RCC 7860 (cell line): ENCODE data around the gene PPFIA2.

ENCODE experiments used
- DNase-seq: peaks from one replicate; pipeline ENCODE4 v3.0.0-alpha.2; 2015; ENCODE audit warnings: low spot score
- FAIRE-seq: peaks from 2 replicates; lab custom pipeline; 2012; peaks lifted over from hg19 to GRCh38; lab: Jason Lieb, UNC

Gene PPFIA2

GRCh38 chr12:81465191-81465590, 294.0 kb downstream of the PPFIA2 start:
- FAIRE-seq (no peak), DNase-seq (no peak)

GRCh38 chr12:81461163-81461562, 298.0 kb downstream of the PPFIA2 start:
- no peak for DNase-seq
- no peak for FAIRE-seq

DNA sequence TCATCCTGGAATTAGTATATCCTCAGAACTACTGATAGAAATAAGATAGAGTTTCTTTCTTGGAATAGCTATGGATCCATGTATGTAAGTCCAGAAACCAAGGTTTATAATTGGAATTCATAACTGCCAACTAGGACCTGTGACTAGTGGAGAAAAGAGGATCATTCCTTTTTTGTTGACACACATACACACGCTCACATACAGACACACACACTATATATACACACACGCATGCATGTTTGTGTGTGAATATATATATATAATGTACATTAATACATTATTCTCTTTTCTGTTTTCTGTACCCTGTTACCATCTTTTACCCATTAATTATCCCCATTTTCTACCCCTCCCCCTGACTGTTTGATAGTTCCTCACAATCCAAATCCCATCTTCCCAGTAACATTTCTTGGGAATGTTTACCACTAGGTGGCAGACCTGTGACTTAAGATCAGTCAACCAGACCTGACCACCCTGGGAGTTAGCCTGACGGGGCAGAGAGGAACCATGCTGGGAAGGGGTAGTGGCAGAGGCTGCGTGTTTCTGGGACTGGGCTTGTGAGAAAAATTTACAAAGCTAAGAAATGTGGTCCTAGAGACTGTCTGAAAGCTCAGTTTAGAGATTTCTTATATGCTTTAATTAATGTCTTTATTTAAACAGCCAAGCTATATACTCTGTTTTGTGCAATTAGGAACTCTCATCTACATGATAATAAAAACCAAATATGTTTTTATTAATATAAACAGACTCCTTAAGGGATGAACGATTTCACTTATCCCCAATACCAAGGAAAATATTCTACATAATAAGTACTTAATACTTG, 308.0 kb downstream of the PPFIA2 start:
- peak; percentile 23 for DNase-seq

DNA sequence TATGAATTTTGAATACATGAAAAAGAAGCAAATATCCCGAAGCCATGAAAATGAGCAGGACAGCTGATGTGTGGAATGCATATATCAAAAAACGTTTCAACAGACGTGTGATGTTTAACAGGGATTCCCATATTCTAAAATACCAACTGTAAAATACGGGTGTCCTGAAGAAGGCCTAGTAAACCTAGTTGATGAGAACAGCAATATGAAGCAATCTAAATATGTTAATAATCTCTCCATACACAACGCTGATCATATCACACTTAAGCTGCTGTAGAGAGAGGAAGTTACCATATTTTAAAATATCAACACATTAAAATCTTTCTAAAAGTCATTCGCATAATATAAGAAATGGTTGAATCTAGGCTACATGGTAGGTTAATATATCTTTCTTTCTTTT, 317.5 kb downstream of the PPFIA2 start:
- no peak for FAIRE-seq
- DNase-seq = no peak

More for the DNA sequence above, 308.0 kb downstream of the PPFIA2 start:
- no peak for FAIRE-seq

- DNase-seq (no peak), FAIRE-seq (no peak)
Observed at GRCh38 chr12:81440001-81440400, 319.1 kb downstream of the PPFIA2 start.

- DNase-seq = no peak
- FAIRE-seq = no peak
Observed at GRCh38 chr12:81439344-81439743, 319.8 kb downstream of the PPFIA2 start.

GRCh38 chr12:81417056-81417455, 342.1 kb downstream of the PPFIA2 start:
- DNase-seq = no peak
- FAIRE-seq = no peak

GRCh38 chr12:81416571-81416970, 342.6 kb downstream of the PPFIA2 start:
- DNase-seq = no peak

GRCh38 chr12:81414441-81414840, 344.7 kb downstream of the PPFIA2 start:
- DNase-seq (no peak), FAIRE-seq (no peak)

More at GRCh38 chr12:81416571-81416970, 342.6 kb downstream of the PPFIA2 start:
- no peak for FAIRE-seq

- no peak for FAIRE-seq
- no peak for DNase-seq
Observed at GRCh38 chr12:81412940-81413339, 346.2 kb downstream of the PPFIA2 start.

DNA sequence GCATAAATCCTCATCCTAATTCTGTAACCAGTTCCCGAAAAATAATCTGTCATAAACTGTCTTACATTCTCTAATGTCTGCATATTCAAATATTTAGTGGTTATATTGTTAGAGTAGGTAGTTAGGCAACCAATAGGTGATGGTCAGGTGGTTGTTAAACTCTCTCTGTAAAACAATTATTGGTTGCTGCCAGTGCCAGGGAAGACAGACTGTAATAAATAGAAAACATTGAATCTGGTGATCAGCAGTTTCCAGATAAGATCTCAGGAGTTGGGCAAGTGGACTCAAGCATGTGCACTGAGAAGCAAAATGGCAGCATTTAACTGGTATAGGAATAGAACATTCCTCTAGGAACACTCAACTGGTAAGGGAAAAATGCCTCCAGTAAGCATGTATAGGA, 355.8 kb downstream of the PPFIA2 start:
- FAIRE-seq (no peak), DNase-seq (no peak)

DNA sequence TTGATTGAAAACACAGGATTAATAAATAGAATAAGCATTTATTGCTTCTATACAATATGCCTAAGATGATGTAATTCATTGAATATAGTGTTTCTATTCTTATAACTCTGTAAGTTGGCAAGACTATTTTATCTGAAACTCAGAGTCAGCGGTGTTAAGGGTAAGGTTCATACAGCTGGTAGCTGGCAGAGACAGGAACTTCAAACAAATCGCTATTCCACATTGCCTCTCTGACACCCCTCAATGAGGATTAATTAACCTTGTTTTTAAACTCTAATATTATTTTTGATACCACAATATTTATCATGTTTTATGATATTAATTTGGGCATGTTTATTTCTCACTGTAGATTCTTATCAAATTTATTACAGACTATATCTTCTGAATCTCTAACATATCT, 357.9 kb downstream of the PPFIA2 start:
- no peak for DNase-seq
- FAIRE-seq = no peak

DNA sequence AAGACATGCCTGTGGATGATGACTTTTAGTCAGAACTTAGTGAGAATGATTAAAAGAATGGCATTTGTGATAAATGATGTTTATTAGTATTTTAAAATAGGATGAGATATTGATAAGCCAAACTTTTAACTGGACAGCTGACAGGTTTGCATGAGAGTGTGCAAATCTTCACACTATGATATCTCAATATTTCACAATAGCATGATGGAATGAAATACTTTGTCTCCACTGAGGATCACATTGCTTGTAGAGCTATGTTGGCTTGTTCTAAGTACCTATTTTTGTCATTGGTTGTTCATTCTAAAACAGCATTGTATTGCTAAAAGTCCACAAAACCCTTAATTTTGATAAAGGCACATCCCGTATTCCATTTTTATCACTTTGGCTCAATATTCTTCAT, 359.1 kb downstream of the PPFIA2 start:
- no peak for FAIRE-seq
- DNase-seq = no peak

DNA sequence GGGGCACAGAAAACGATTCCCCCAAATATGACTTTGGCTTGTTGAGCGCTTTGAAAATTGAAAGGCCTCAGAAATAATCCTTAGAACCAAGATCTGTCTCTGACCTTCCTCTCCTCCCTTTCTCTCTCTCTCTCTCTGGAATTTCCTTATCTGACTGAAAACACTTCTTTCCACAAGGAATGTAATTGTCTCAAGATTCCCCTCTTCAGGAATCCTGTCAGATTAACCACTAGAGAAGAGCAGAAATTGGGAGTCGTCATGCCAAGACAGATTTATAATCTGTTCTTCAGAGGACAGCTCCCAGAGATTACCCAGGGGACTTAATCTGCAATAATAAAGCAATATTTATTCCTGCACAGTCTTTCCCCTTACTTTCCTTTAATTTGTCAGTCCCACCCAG, 363.7 kb downstream of the PPFIA2 start:
- no peak for FAIRE-seq
- DNase-seq = no peak

GRCh38 chr12:81389550-81390099, 369.5 kb downstream of the PPFIA2 start:
- no peak for FAIRE-seq
- no peak for DNase-seq

DNA sequence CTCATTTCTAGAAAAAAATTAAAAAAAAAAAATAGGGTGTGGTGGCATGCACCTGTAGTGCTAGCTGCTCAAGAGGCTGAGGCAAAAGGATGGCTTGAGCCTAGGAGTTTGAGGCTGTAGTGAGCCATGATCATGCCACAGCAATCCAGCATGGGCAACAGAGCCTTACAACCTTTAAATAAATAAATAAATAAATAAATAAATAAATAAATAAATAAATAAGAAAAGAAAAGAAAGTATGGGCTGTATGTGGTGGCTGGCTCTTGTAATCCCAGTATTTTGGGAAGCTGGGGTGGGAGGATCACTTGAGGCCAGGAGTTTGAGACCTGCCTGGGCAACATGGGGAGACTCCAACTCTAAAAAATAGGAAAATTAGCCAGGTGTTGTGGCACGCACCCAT, 373.0 kb downstream of the PPFIA2 start:
- DNase-seq = no peak
- FAIRE-seq = no peak

DNA sequence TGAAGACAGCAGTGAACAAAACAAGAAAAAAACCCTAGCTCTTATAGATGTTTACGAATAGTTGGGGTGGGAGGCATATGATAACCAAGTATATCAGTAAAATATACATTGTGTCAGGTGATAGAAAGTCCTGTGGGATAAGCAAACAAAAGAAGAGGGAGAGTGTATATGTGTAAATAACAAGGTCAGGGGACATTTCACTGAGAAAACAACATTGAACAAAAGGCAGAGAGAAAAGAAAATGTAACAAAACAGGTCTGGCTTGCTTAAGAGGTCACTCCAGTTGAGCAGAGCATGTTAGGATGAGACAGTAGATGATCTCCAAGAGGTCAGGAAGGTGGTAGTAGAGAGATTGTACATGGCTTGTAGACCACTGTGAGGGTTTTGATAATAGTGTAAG, 377.2 kb downstream of the PPFIA2 start:
- no peak for FAIRE-seq
- no peak for DNase-seq

GRCh38 chr12:81378601-81379285, 380.4 kb downstream of the PPFIA2 start:
- no peak for FAIRE-seq
- no peak for DNase-seq

- no peak for FAIRE-seq
- no peak for DNase-seq
Observed at GRCh38 chr12:81377771-81378170, 381.4 kb downstream of the PPFIA2 start.

GRCh38 chr12:81375969-81376368, 383.2 kb downstream of the PPFIA2 start:
- FAIRE-seq = no peak
- no peak for DNase-seq

- no peak for FAIRE-seq
Observed at GRCh38 chr12:81370456-81370855, 388.7 kb downstream of the PPFIA2 start.

GRCh38 chr12:81369175-81369574, 390.0 kb downstream of the PPFIA2 start:
- DNase-seq (no peak), FAIRE-seq (no peak)

More at GRCh38 chr12:81370456-81370855, 388.7 kb downstream of the PPFIA2 start:
- no peak for DNase-seq
